ENCODE measurements around the gene ZNF384. TPM values are rescaled to one million over a fixed set of nuclear protein-coding genes. Genes with fewer than 3 reads are reported as not detected.

Gene ZNF384
- total RNA-seq, 4 donors from 2014 or later = 26.2 to 52.5 (median 38.2) TPM

GRCh38 chr12:6666211-6666610 is 23.0 kb downstream of the ZNF384 start:
- H3K27me3 ChIP-seq = no peaks in the 10 kb centered on the region
- H3K9me3 ChIP-seq = no peaks in the 10 kb centered on the region
- H3K27ac ChIP-seq = no peak overlapping the region
- H3K4me1 ChIP-seq = peaks cover 8 to 15% (median 12%) of the 10 kb centered on the region in 4 donors
- 95% methylated on average over 2 of the region's 2 CpGs for WGBS, 2 donors
- no peak for TF ChIP-seq CTCF (IDR thresholded peaks at IDR 0.05)
- no peak for TF ChIP-seq POLR2A (IDR thresholded peaks at IDR 0.05)
- TF ChIP-seq EP300 (IDR thresholded peaks at IDR 0.05) = no peak
- no peak overlapping the region for H3K4me3 ChIP-seq
- DNase-seq (ENCODE audit: low spot score in 2 of 2) = no peak
- H3K36me3 ChIP-seq = peaks cover 0 to 56% (median 30%) of the 10 kb centered on the region in 3 donors

GRCh38 chr12:6664902-6665301 is 24.3 kb downstream of the ZNF384 start:
- DNase-seq (ENCODE audit: low spot score in 2 of 2) = no peak
- Histone ChIP-seq H3K4me1 (peaks cover 8 to 24% (median 12%) of the 10 kb centered on the region in 4 donors), H3K27ac (no peak overlapping the region), H3K36me3 (peaks cover 0 to 43% (median 17%) of the 10 kb centered on the region in 3 donors), H3K4me3 (no peak overlapping the region), H3K9me3 (no peaks in the 10 kb centered on the region), H3K27me3 (no peaks in the 10 kb centered on the region)
- no peak for TF ChIP-seq EP300 (IDR thresholded peaks at IDR 0.05)
- no peak for TF ChIP-seq POLR2A (IDR thresholded peaks at IDR 0.05)
- no peak for TF ChIP-seq CTCF (IDR thresholded peaks at IDR 0.05)
- 82 to 96% methylated on average over 2 of the region's 2 CpGs for WGBS, 2 donors

GRCh38 chr12:6662906-6663742 is 26.1 kb downstream of the ZNF384 start, which contains the start of gene ING4:
Gene ING4 (minus strand): TSS chr12:6663119. CDS start chr12:6663101, 18 bp downstream.
- Histone ChIP-seq H3K4me1 (peaks cover 8 to 31% (median 12%) of the 10 kb centered on the region in 4 donors), H3K36me3 (peaks cover 0 to 40% (median 9%) of the 10 kb centered on the region in 3 donors), H3K4me3 (peak within 1 kb of the TSS; percentile 47 to 85 (median 73)), H3K27me3 (no peaks in the 10 kb centered on the region), H3K27ac (peak within 1 kb of the TSS; percentile 73 to 87 (median 78)), H3K9me3 (no peaks in the 10 kb centered on the region)
- 3% methylated on average over 37 of the region's 37 CpGs for WGBS, 2 donors
- DNase-seq (ENCODE audit: low spot score in 2 of 2) = peak; percentile 94 to 98
- TF ChIP-seq CTCF (IDR thresholded peaks at IDR 0.05) = peak in 1 of 5 experiments; percentile 41
- TF ChIP-seq POLR2A (IDR thresholded peaks at IDR 0.05) = peak in 1 of 2 donors; percentile 33
- TF ChIP-seq EP300 (IDR thresholded peaks at IDR 0.05) = peak; percentile 93 to 96

GRCh38 chr12:6662602-6662905 is 26.6 kb downstream of the ZNF384 start:
- DNase-seq (ENCODE audit: low spot score in 2 of 2) = no peak
- WGBS, 2 donors = 1% methylated on average over 10 of the region's 10 CpGs
- H3K27ac ChIP-seq = peak overlapping the region; percentile 72 to 87 (median 76)
- no peak for TF ChIP-seq POLR2A (IDR thresholded peaks at IDR 0.05)
- no peaks in the 10 kb centered on the region for H3K27me3 ChIP-seq
- H3K9me3 ChIP-seq = no peaks in the 10 kb centered on the region
- peak overlapping the region; percentile 47 to 85 (median 73) for H3K4me3 ChIP-seq
- H3K36me3 ChIP-seq = peaks cover 0 to 40% (median 3%) of the 10 kb centered on the region in 3 donors
- peaks cover 8 to 33% (median 12%) of the 10 kb centered on the region in 4 donors for H3K4me1 ChIP-seq

GRCh38 chr12:6653987-6654386 is 35.2 kb downstream of the ZNF384 start:
- no peak for DNase-seq (ENCODE audit: low spot score in 2 of 2)
- 87 to 94% methylated on average over 5 of the region's 5 CpGs for WGBS, 2 donors
- TF ChIP-seq CTCF (IDR thresholded peaks at IDR 0.05) = no peak
- TF ChIP-seq POLR2A (IDR thresholded peaks at IDR 0.05) = no peak
- TF ChIP-seq EP300 (IDR thresholded peaks at IDR 0.05) = no peak
- Histone ChIP-seq H3K4me3 (no peak overlapping the region), H3K36me3 (peaks cover 0 to 100% (median 16%) of the 10 kb centered on the region in 3 donors), H3K27ac (no peak overlapping the region), H3K4me1 (peaks cover 0 to 9% (median 0%) of the 10 kb centered on the region in 4 donors), H3K27me3 (no peaks in the 10 kb centered on the region), H3K9me3 (no peaks in the 10 kb centered on the region)
